ENCODE data around the gene TMPRSS11F.

Gene TMPRSS11F

GRCh38 chr4:68119921-68120320 is 9.7 kb downstream of the TMPRSS11F start:
- H4K20me1 ChIP-seq (ENCODE audit: insufficient read depth, low read length): no peaks in the 10 kb centered on the region
- H3K4me2 ChIP-seq (ENCODE audit: low read length): no peak overlapping the region

GRCh38 chr4:68110441-68110840 is 19.2 kb downstream of the TMPRSS11F start:
- H3K27me3 ChIP-seq (ENCODE audit: low read depth, low read length): no peaks in the 10 kb centered on the region
- TF ChIP-seq CTCF (IDR thresholded peaks at IDR 0.05; ENCODE audit: low read depth, low read length) (no peak), EZH2phosphoT487 (IDR thresholded peaks at IDR 0.05; ENCODE audit: low read depth) (no peak)
- H3K36me3 ChIP-seq (replicated peaks; ENCODE audit: low read depth, low read length): no peaks in the 10 kb centered on the region
- H3K79me2 ChIP-seq (ENCODE audit: low read length): no peaks in the 10 kb centered on the region
- H3K9me3 ChIP-seq (ENCODE audit: insufficient read depth, low read length): no peaks in the 10 kb centered on the region
- no peaks in the 10 kb centered on the region for H3K4me1 ChIP-seq (ENCODE audit: low read length)
- H3K4me2 ChIP-seq (ENCODE audit: low read length): no peak overlapping the region
- H4K20me1 ChIP-seq (ENCODE audit: insufficient read depth, low read length): no peaks in the 10 kb centered on the region
- no peak overlapping the region for H3K4me3 ChIP-seq (ENCODE audit: low read length)
- H3K27ac ChIP-seq (ENCODE audit: low read length): no peak overlapping the region
- no peak overlapping the region for H2AFZ ChIP-seq (ENCODE audit: low read depth, low read length)
- no peak overlapping the region for H3K9ac ChIP-seq (ENCODE audit: low read length)

More at GRCh38 chr4:68119921-68120320, 9.7 kb downstream of the TMPRSS11F start:
- Histone ChIP-seq H3K79me2 (ENCODE audit: low read length) (no peaks in the 10 kb centered on the region), H3K4me1 (ENCODE audit: low read length) (no peaks in the 10 kb centered on the region), H3K27me3 (ENCODE audit: low read depth, low read length) (no peaks in the 10 kb centered on the region), H3K9me3 (ENCODE audit: insufficient read depth, low read length) (no peaks in the 10 kb centered on the region), H2AFZ (ENCODE audit: low read depth, low read length) (no peak overlapping the region), H3K36me3 (replicated peaks; ENCODE audit: low read depth, low read length) (no peaks in the 10 kb centered on the region), H3K4me3 (ENCODE audit: low read length) (no peak overlapping the region), H3K9ac (ENCODE audit: low read length) (no peak overlapping the region), H3K27ac (ENCODE audit: low read length) (no peak overlapping the region)
- TF ChIP-seq EZH2phosphoT487 (IDR thresholded peaks at IDR 0.05; ENCODE audit: low read depth) (no peak), CTCF (IDR thresholded peaks at IDR 0.05; ENCODE audit: low read depth, low read length) (no peak)

- H4K20me1 ChIP-seq (ENCODE audit: insufficient read depth, low read length): no peaks in the 10 kb centered on the region
- H3K79me2 ChIP-seq (ENCODE audit: low read length): no peaks in the 10 kb centered on the region
- no peak overlapping the region for H3K9ac ChIP-seq (ENCODE audit: low read length)
- no peak overlapping the region for H3K27ac ChIP-seq (ENCODE audit: low read length)
- no peak overlapping the region for H2AFZ ChIP-seq (ENCODE audit: low read depth, low read length)
- H3K4me2 ChIP-seq (ENCODE audit: low read length): no peak overlapping the region
- TF ChIP-seq EZH2phosphoT487 (IDR thresholded peaks at IDR 0.05; ENCODE audit: low read depth): no peak
- no peak for TF ChIP-seq CTCF (IDR thresholded peaks at IDR 0.05; ENCODE audit: low read depth, low read length)
- H3K4me1 ChIP-seq (ENCODE audit: low read length): no peaks in the 10 kb centered on the region
- no peaks in the 10 kb centered on the region for H3K27me3 ChIP-seq (ENCODE audit: low read depth, low read length)
- no peak overlapping the region for H3K4me3 ChIP-seq (ENCODE audit: low read length)
- no peaks in the 10 kb centered on the region for H3K36me3 ChIP-seq (replicated peaks; ENCODE audit: low read depth, low read length)
- H3K9me3 ChIP-seq (ENCODE audit: insufficient read depth, low read length): no peaks in the 10 kb centered on the region
Observed at GRCh38 chr4:68109868-68110267, 19.8 kb downstream of the TMPRSS11F start.

GRCh38 chr4:68082758-68083157 is 46.9 kb downstream of the TMPRSS11F start:
- no peak overlapping the region for H3K4me2 ChIP-seq (ENCODE audit: low read length)
- no peaks in the 10 kb centered on the region for H3K36me3 ChIP-seq (replicated peaks; ENCODE audit: low read depth, low read length)
- H3K9me3 ChIP-seq (ENCODE audit: insufficient read depth, low read length): no peaks in the 10 kb centered on the region
- no peaks in the 10 kb centered on the region for H3K27me3 ChIP-seq (ENCODE audit: low read depth, low read length)
- H3K27ac ChIP-seq (ENCODE audit: low read length): no peak overlapping the region
- H3K9ac ChIP-seq (ENCODE audit: low read length): no peak overlapping the region
- no peaks in the 10 kb centered on the region for H3K79me2 ChIP-seq (ENCODE audit: low read length)
- TF ChIP-seq CTCF (IDR thresholded peaks at IDR 0.05; ENCODE audit: low read depth, low read length): no peak
- TF ChIP-seq EZH2phosphoT487 (IDR thresholded peaks at IDR 0.05; ENCODE audit: low read depth): no peak
- H2AFZ ChIP-seq (ENCODE audit: low read depth, low read length): no peak overlapping the region
- H3K4me1 ChIP-seq (ENCODE audit: low read length): no peaks in the 10 kb centered on the region
- no peaks in the 10 kb centered on the region for H4K20me1 ChIP-seq (ENCODE audit: insufficient read depth, low read length)
- H3K4me3 ChIP-seq (ENCODE audit: low read length): no peak overlapping the region

All from OCI-LY3 (cell line).